Sigmoid colon (tissue), 7 donors: ENCODE results near the gene TBCD. TPM values are rescaled to one million over a fixed set of nuclear protein-coding genes. Genes with fewer than 3 reads are reported as not detected.

Source experiments
- DNase-seq: peaks from one replicate; pipeline ENCODE4 v3.0.0-alpha.2; 2019
- H3K27ac ChIP-seq, 4 donors: fragments of 200-600 bp; sonication (generic); one replicate each; pipeline ENCODE4 v1.5.1; 2016 to 2019; ENCODE audit warnings: mild to moderate bottlenecking in 1 of 4
- H3K27me3 ChIP-seq, 3 donors: fragments of 200-600 bp; sonication (generic); one replicate each; pipeline ENCODE4 v1.5.1; 2019; ENCODE audit warnings: mild to moderate bottlenecking in 1 of 3
- H3K36me3 ChIP-seq, 4 donors: fragments of 200-600 bp; sonication (generic); one replicate each; pipeline ENCODE4 v1.5.1; 2016 to 2019
- H3K4me1 ChIP-seq, 4 donors: fragments of 200-600 bp; sonication (generic); one replicate each; pipeline ENCODE4 v1.5.1; 2017 to 2019
- H3K4me3 ChIP-seq, 4 donors: fragments of 200-600 bp; sonication (generic); one replicate each; pipeline ENCODE4 v1.5.1; 2017 to 2019; ENCODE audit warnings: mild to moderate bottlenecking in 2 of 4, moderate library complexity in 1 of 4
- H3K9me3 ChIP-seq, 4 donors: fragments of 200-600 bp in 3 of 4; sonication (generic) in 3 of 4; one replicate each; pipeline versions ENCODE4 v1.5.1 to v1.6.1; 2013 to 2019
- EP300 ChIP-seq, 4 donors: sonication (generic); formaldehyde crosslinking; IDR thresholded peaks; one replicate each; pipeline ENCODE4 v1.6.1; 2017; ENCODE audit warnings: antibody characterized with exemption in 4 of 4
- POLR2A ChIP-seq, 2 donors: fragments of 450-650 bp; IDR thresholded peaks; one replicate each; pipeline ENCODE4 v1.6.1; 2016; ENCODE audit warnings: antibody characterized with exemption in 2 of 2, mild to moderate bottlenecking in 2 of 2, moderate library complexity in 2 of 2
- POLR2AphosphoS5 ChIP-seq, 4 donors: sonication (generic); formaldehyde crosslinking; IDR thresholded peaks; one replicate each; pipeline ENCODE4 v1.6.1; 2017; ENCODE audit warnings: antibody characterized with exemption in 4 of 4
- WGBS, 2 donors: extraction: QIAGEN DNeasy Blood & Tissue Kit; methylation state at CpG; one replicate each; pipeline ENCODE4 v1.1.7; 2013; 5-methylcytosine and 5-hydroxymethylcytosine counted together
- intact Hi-C: fragments of 100-400 bp; cut with DNase I; formaldehyde crosslinking; loops from one replicate; pipeline ENCODE4 v1.15.1; 2023
- polyA plus RNA-seq, 3 donors: library from polyadenylated mRNA; stranded (reverse); fragments of 200-250 nt; gene quantifications; one replicate each; pipeline ENCODE4 v1.2.3, GENCODE V29; 2013
- total RNA-seq, 4 donors: library from RNA; depleted of rRNA; stranded (reverse); fragments of >200 nt; gene quantifications; one replicate each; pipeline ENCODE4 v1.1.0, GENCODE V29; 2016
- TF ChIP-seq, protein P1 (sequence below), 4 experiments: fragments of 450-650 bp in 3 of 4; fragments of 200-600 bp in 1 of 4; IDR thresholded peaks; one replicate each; pipeline ENCODE4 v1.5.1; 2016 to 2019; ENCODE audit warnings: antibody characterized with exemption in 4 of 4, mild to moderate bottlenecking in 3 of 4, moderate library complexity in 2 of 4
- donor health status: healthy with polysubstance abuse.
- donor health status: Bipolar disorder and iron deficiency.
- donor health status: healthy.

The TBCD gene
- total and polyA plus RNA-seq, 7 donors = 11.1 to 77.4 (median 34.2) TPM

DNA sequence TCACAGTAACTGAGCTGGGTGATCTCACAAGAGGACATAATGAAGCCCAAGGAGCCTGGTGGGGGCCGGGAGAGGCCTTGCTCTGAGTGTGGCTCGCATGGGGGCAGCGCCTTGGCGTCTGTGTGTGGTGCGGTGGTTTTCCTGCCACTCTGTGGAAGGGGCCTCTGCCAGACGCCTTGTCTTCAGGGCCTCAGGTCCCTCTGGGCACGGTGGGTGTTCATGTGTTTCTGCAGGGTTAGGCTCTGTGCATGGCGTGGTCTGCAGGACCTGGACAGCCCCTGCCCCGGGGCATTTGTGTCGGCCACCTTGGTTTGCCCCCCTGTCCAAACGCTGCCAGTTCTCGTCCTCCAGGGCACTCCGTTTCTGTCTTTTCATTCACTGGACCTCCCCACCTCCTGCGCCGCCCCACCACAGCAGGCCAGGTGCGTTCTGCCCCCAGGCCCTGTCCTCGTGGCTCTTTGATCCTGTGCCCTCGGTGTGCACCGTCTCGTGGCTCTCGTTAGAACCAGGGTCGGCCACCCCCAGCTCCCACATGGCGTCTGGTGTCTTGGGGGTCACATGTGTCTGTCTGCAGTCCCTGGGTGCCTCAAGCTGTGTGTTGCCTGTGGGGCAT lies 131.7 kb downstream of the TBCD start:
- WGBS, 2 donors = 76 to 79% methylated on average over 23 of the region's 23 CpGs
- intact Hi-C loops = no loop called here
- Histone ChIP-seq H3K36me3 (no peaks in the 10 kb centered on the region), H3K4me1 (peaks cover 0 to 28% (median 18%) of the 10 kb centered on the region in 4 donors), H3K27ac (no peak overlapping the region), H3K27me3 (no peaks in the 10 kb centered on the region), H3K9me3 (no peaks in the 10 kb centered on the region), H3K4me3 (no peak overlapping the region)
- DNase-seq = no peak
- no peak for TF ChIP-seq EP300 (IDR thresholded peaks at IDR 0.05)
- no peak for TF ChIP-seq POLR2A (IDR thresholded peaks at IDR 0.05)
- TF ChIP-seq, protein P1, sequence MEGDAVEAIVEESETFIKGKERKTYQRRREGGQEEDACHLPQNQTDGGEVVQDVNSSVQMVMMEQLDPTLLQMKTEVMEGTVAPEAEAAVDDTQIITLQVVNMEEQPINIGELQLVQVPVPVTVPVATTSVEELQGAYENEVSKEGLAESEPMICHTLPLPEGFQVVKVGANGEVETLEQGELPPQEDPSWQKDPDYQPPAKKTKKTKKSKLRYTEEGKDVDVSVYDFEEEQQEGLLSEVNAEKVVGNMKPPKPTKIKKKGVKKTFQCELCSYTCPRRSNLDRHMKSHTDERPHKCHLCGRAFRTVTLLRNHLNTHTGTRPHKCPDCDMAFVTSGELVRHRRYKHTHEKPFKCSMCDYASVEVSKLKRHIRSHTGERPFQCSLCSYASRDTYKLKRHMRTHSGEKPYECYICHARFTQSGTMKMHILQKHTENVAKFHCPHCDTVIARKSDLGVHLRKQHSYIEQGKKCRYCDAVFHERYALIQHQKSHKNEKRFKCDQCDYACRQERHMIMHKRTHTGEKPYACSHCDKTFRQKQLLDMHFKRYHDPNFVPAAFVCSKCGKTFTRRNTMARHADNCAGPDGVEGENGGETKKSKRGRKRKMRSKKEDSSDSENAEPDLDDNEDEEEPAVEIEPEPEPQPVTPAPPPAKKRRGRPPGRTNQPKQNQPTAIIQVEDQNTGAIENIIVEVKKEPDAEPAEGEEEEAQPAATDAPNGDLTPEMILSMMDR (IDR thresholded peaks at IDR 0.05) = no peak
- no peak for TF ChIP-seq POLR2AphosphoS5 (IDR thresholded peaks at IDR 0.05)

DNA sequence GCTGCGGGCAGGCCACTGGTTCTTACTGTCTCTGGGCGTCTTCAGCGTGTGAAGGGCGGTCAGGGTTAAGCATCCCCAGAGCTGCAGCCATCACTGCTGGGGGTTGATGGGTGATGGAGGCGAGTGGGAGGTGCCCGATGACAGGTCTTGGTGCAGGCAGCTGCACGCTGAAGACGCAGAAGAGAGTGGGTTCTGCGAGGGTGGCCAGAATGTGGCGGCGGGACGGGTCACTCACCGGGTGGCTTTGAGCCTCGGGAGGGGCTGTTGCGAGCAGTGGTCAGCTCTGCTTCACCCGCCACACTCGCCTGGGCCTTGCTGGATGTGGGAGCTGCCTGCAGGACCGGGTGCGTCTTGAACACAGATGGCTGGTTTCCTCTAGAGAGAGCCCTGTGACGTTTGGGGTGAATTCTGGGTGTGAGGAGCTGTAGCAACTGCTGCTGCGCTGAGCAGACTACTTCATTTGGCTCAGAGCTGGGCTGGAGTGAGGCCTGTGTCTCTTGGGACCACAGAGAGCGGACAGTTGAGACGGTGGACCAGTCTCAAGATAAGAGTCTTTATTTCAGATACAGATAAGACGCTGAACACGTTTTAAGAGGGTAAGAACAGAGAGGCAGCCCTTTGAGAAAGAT lies 132.6 kb downstream of the TBCD start:
- Histone ChIP-seq H3K27ac (no peak overlapping the region), H3K36me3 (no peaks in the 10 kb centered on the region), H3K9me3 (no peaks in the 10 kb centered on the region), H3K4me1 (peaks cover 0 to 24% (median 16%) of the 10 kb centered on the region in 4 donors), H3K4me3 (no peak overlapping the region), H3K27me3 (no peaks in the 10 kb centered on the region)
- DNase-seq = no peak
- no peak for TF ChIP-seq POLR2A (IDR thresholded peaks at IDR 0.05)
- TF ChIP-seq POLR2AphosphoS5 (IDR thresholded peaks at IDR 0.05) = no peak
- TF ChIP-seq, protein P1 (IDR thresholded peaks at IDR 0.05) = no peak
- TF ChIP-seq EP300 (IDR thresholded peaks at IDR 0.05) = no peak
- intact Hi-C loops = no loop called here
- WGBS, 2 donors = 82 to 93% methylated on average over 25 of the region's 25 CpGs

DNA sequence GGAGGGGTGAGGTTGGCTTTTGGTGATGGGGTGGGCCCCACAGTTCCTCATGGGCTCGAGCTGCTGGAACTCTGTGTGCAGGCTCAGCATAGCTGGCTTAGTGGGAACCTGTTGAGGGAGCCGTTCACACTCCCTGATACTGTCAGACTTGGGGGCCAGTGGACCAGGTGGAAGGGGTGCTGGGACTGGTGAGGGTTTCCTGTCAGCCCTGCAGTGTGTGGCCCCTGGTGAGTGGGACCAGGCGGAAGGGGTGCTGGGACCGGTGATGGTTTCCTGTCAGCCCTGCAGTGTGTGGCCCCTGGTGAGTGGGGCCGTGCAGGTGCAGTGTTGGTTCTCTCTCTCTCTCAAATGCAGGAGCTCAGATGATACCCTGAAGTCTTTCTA lies 133.1 kb downstream of the TBCD start:
- TF ChIP-seq, protein P1 (IDR thresholded peaks at IDR 0.05) = no peak
- TF ChIP-seq POLR2A (IDR thresholded peaks at IDR 0.05) (no peak), EP300 (IDR thresholded peaks at IDR 0.05) (no peak), POLR2AphosphoS5 (IDR thresholded peaks at IDR 0.05) (no peak)
- H3K4me3 ChIP-seq = no peak overlapping the region
- H3K4me1 ChIP-seq = peaks cover 0 to 24% (median 16%) of the 10 kb centered on the region in 4 donors
- no peaks in the 10 kb centered on the region for H3K27me3 ChIP-seq
- intact Hi-C loops = no loop called here
- no peaks in the 10 kb centered on the region for H3K9me3 ChIP-seq
- H3K27ac ChIP-seq = no peak overlapping the region
- DNase-seq = no peak
- 59 to 87% methylated on average over 5 of the region's 5 CpGs for WGBS, 2 donors
- H3K36me3 ChIP-seq = no peaks in the 10 kb centered on the region

DNA sequence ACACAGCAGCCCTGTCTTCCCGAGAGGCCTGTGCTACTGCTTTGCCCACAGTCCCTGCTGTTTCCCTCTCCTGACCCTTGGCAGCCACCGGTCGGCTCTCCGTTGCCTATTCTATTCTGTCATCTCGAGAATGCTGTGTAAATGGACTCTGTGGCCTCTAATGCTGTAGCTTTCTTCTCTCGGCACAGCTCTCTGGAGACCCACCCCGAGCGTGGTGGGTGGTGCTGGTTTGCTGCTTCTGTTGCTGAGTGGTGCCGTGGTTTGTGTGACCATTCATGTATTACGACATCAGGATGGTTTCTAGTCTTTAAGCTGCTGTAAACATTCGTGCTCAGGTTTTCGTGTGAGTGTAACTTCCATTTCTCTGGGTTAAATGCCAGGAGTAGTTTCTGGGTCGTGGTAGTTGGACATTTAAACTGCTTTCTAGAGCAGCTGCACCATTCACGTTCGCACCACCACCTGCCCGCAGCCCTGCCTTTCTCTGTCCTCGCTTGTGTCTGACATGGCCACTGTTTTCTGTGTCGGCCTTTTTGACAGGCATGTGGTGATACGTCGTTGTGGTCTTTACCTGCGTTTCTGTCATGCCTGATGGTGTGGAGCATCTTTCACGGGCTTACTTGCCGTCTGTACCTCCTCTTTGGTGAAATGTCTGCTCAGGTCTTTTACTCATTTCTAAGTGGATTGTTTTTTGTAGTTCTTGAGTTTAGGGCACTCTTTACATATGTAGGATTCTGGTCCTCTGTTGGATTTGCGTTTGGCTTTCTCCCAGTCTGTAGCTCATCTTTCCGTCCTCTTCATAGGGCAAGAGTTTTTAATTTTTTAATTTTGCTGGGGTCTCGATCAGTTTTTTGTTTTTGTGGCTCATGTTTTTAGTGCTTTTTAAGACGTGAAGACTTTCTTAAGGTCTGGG lies 135.6 kb downstream of the TBCD start:
- peaks cover 0 to under 1% (median under 1%) of the 10 kb centered on the region in 4 donors for H3K4me1 ChIP-seq
- no peak for DNase-seq

More for the DNA sequence above, 135.6 kb downstream of the TBCD start:
- Histone ChIP-seq H3K9me3 (no peaks in the 10 kb centered on the region), H3K4me3 (no peak overlapping the region), H3K27ac (no peak overlapping the region), H3K36me3 (peaks cover 0 to 17% (median 0%) of the 10 kb centered on the region in 4 donors), H3K27me3 (no peaks in the 10 kb centered on the region)
- intact Hi-C loops = no loop called here
- TF ChIP-seq POLR2AphosphoS5 (IDR thresholded peaks at IDR 0.05) = no peak
- no peak for TF ChIP-seq EP300 (IDR thresholded peaks at IDR 0.05)
- TF ChIP-seq, protein P1 (IDR thresholded peaks at IDR 0.05) = no peak
- TF ChIP-seq POLR2A (IDR thresholded peaks at IDR 0.05) = no peak
- WGBS, 2 donors = 86 to 93% methylated on average over 27 of the region's 27 CpGs
